ENCODE results near the gene ARHGAP28. TPM values are rescaled to one million over a fixed set of nuclear protein-coding genes. Genes with fewer than 3 reads are reported as not detected.

The ARHGAP28 gene
- total RNA-seq, 1 donor from 2014 or later = 104 TPM

GRCh38 chr18:6755107-6755506 lies 25.6 kb downstream of the ARHGAP28 start:
- Mint-ChIP-seq H3K27ac (no peak overlapping the region), H3K36me3 (peaks cover 4% of the 10 kb centered on the region), H3K4me1 (ENCODE audit: unreplicated experiment) (peaks cover 48% of the 10 kb centered on the region), H3K27me3 (no peaks in the 10 kb centered on the region), H3K9me3 (no peaks in the 10 kb centered on the region), H3K4me3 (no peak overlapping the region)
- no peak for TF ChIP-seq CTCF (conservative IDR thresholded peaks at IDR 0.05)
- DNase-seq (ENCODE audit: extremely low spot score, unreplicated experiment) = no peak

- H3K9me3 Mint-ChIP-seq = no peaks in the 10 kb centered on the region
- H3K27ac Mint-ChIP-seq = no peak overlapping the region
- H3K36me3 Mint-ChIP-seq = peaks cover 4% of the 10 kb centered on the region
- TF ChIP-seq CTCF (conservative IDR thresholded peaks at IDR 0.05) = no peak
- no peak for DNase-seq (ENCODE audit: extremely low spot score, unreplicated experiment)
- peaks cover 45% of the 10 kb centered on the region for H3K4me1 Mint-ChIP-seq (ENCODE audit: unreplicated experiment)
- no peak overlapping the region for H3K4me3 Mint-ChIP-seq
- H3K27me3 Mint-ChIP-seq = no peaks in the 10 kb centered on the region
These were observed 28.4 kb downstream of the ARHGAP28 start for GRCh38 chr18:6757931-6758330.

GRCh38 chr18:6759579-6759978 lies 30.1 kb downstream of the ARHGAP28 start:
- DNase-seq (ENCODE audit: extremely low spot score, unreplicated experiment) = no peak
- H3K9me3 Mint-ChIP-seq = no peaks in the 10 kb centered on the region
- H3K27me3 Mint-ChIP-seq = no peaks in the 10 kb centered on the region
- no peak for TF ChIP-seq CTCF (conservative IDR thresholded peaks at IDR 0.05)
- H3K4me1 Mint-ChIP-seq (ENCODE audit: unreplicated experiment) = peaks cover 48% of the 10 kb centered on the region
- H3K27ac Mint-ChIP-seq = no peak overlapping the region
- no peak overlapping the region for H3K4me3 Mint-ChIP-seq
- H3K36me3 Mint-ChIP-seq = peaks cover 4% of the 10 kb centered on the region

- Mint-ChIP-seq H3K9me3 (peaks cover 6% of the 10 kb centered on the region), H3K27ac (no peak overlapping the region), H3K4me3 (no peak overlapping the region), H3K36me3 (peaks cover 8% of the 10 kb centered on the region), H3K4me1 (ENCODE audit: unreplicated experiment) (peaks cover 40% of the 10 kb centered on the region), H3K27me3 (no peaks in the 10 kb centered on the region)
- TF ChIP-seq CTCF (conservative IDR thresholded peaks at IDR 0.05) = no peak
- DNase-seq (ENCODE audit: extremely low spot score, unreplicated experiment) = no peak
These were observed 34.0 kb downstream of the ARHGAP28 start for GRCh38 chr18:6763524-6763923.

- Mint-ChIP-seq H3K27me3 (no peaks in the 10 kb centered on the region), H3K4me1 (ENCODE audit: unreplicated experiment) (peaks cover 34% of the 10 kb centered on the region), H3K27ac (no peak overlapping the region), H3K9me3 (peaks cover 6% of the 10 kb centered on the region), H3K4me3 (peak overlapping the region; percentile 29), H3K36me3 (peaks cover 12% of the 10 kb centered on the region)
- DNase-seq (ENCODE audit: extremely low spot score, unreplicated experiment) = no peak
- no peak for TF ChIP-seq CTCF (conservative IDR thresholded peaks at IDR 0.05)
These were observed 34.9 kb downstream of the ARHGAP28 start for GRCh38 chr18:6764382-6764781.

GRCh38 chr18:6773777-6774176 lies 44.3 kb downstream of the ARHGAP28 start:
- Mint-ChIP-seq H3K4me1 (ENCODE audit: unreplicated experiment) (peaks cover 29% of the 10 kb centered on the region), H3K27me3 (no peaks in the 10 kb centered on the region), H3K27ac (peak overlapping the region; percentile 29), H3K9me3 (no peaks in the 10 kb centered on the region), H3K4me3 (peak overlapping the region; percentile 46), H3K36me3 (peaks cover 17% of the 10 kb centered on the region)
- DNase-seq (ENCODE audit: extremely low spot score, unreplicated experiment) = no peak
- no peak for TF ChIP-seq CTCF (conservative IDR thresholded peaks at IDR 0.05)
